ENCODE results near the gene BPIFA2.

- no peak for TF ChIP-seq POLR2A (IDR thresholded peaks at IDR 0.05; ENCODE audit: low read length)
- no peak for TF ChIP-seq GATA1 (IDR thresholded peaks at IDR 0.05; ENCODE audit: low read depth, low read length)
Measured at GRCh38 chr20:33172781-33173180, 4.8 kb downstream of the BPIFA2 start.

Data from erythroblast (primary cell).